ENCODE results near the gene GPATCH8.

The GPATCH8 gene

GRCh38 chr17:44546671-44547606, 43.7 kb upstream of the GPATCH8 start:
- TF ChIP-seq, protein P1, sequence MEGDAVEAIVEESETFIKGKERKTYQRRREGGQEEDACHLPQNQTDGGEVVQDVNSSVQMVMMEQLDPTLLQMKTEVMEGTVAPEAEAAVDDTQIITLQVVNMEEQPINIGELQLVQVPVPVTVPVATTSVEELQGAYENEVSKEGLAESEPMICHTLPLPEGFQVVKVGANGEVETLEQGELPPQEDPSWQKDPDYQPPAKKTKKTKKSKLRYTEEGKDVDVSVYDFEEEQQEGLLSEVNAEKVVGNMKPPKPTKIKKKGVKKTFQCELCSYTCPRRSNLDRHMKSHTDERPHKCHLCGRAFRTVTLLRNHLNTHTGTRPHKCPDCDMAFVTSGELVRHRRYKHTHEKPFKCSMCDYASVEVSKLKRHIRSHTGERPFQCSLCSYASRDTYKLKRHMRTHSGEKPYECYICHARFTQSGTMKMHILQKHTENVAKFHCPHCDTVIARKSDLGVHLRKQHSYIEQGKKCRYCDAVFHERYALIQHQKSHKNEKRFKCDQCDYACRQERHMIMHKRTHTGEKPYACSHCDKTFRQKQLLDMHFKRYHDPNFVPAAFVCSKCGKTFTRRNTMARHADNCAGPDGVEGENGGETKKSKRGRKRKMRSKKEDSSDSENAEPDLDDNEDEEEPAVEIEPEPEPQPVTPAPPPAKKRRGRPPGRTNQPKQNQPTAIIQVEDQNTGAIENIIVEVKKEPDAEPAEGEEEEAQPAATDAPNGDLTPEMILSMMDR (IDR thresholded peaks at IDR 0.05; ENCODE audit: borderline replicate concordance, control extremely low read depth, extremely low read depth, insufficient read depth, missing control alignments), result no peak
- in situ Hi-C loops (cut with MboI; ENCODE audit: low sequenced_read_pairs, unreplicated experiment), result no loop called here
- no peak for DNase-seq (ENCODE audit: low spot score)

DNA sequence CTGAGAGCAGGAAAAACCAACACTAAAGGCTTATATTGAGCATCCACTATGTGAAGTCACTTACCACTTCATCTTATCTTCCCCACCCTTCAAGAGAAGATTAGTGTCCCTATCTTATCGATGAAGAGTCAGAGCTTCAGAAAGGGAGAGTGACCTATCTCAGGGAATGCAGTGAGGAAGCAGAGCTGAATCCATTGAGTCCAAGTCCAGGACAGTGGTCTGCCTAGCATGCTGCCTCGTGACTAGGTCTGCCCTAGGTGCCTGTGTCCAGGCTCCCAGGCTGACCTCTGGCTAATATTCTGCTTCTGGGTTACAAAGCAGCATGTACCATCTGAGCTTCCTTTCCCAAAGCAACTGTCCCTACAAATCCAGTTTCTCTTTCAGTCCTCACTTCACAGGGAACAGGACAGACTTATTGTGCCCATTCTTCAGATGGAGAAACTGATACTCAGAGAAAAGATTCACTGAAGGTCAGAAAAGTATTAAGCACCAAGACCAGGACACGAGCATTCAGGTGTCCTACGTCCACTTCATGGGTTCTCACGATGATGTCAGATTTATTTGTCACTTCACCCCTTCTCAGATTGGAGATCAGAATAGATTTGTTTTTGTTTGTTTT, 40.8 kb upstream of the GPATCH8 start:
- in situ Hi-C loops (cut with MboI; ENCODE audit: low sequenced_read_pairs, unreplicated experiment), result no loop called here
- no peak for DNase-seq (ENCODE audit: low spot score)
- TF ChIP-seq, protein P1 (IDR thresholded peaks at IDR 0.05; ENCODE audit: borderline replicate concordance, control extremely low read depth, extremely low read depth, insufficient read depth, missing control alignments), result no peak

GRCh38 chr17:44543213-44543904, 40.2 kb upstream of the GPATCH8 start:
- no peak for DNase-seq (ENCODE audit: low spot score)
- in situ Hi-C loops (cut with MboI; ENCODE audit: low sequenced_read_pairs, unreplicated experiment), result no loop called here
- TF ChIP-seq, protein P1 (IDR thresholded peaks at IDR 0.05; ENCODE audit: borderline replicate concordance, control extremely low read depth, extremely low read depth, insufficient read depth, missing control alignments), result no peak

DNA sequence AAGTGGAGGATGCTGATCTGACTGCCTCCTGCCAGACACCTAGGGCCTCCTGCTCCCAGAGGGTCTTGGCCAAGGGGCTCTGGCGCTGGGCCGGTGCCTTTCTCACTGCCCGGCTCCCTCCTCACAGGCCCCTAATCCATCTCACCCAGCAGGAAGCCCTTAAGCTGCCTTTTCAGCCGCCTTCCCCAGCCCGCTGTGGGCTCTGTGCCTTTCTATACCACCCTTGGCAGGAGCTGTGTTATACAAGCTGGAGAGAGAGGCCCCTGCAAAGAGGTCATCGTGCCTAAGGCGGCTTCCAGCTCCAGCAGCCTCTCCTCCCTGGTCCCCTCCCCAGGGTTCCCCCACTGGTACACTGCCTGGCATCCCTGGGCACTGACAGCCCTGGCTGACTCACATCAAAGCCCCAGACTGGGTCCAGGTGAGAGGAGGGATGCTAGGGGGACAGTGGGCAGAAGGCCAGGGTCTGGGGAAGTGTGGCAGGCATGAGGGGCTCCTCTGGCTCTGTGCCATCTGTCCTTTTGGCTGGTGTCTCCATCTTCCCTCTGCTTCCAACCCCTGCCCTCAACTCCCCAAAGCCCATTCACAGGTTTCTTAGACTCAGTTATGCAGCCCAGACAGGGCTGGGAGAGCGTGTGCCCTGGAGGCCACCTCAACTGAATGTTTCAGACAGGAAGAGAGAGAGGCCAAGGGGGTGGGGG, 38.8 kb upstream of the GPATCH8 start:
- TF ChIP-seq, protein P1 (IDR thresholded peaks at IDR 0.05; ENCODE audit: borderline replicate concordance, control extremely low read depth, extremely low read depth, insufficient read depth, missing control alignments), result no peak
- DNase-seq (ENCODE audit: low spot score), result no peak
- in situ Hi-C loops (cut with MboI; ENCODE audit: low sequenced_read_pairs, unreplicated experiment), result no loop called here

DNA sequence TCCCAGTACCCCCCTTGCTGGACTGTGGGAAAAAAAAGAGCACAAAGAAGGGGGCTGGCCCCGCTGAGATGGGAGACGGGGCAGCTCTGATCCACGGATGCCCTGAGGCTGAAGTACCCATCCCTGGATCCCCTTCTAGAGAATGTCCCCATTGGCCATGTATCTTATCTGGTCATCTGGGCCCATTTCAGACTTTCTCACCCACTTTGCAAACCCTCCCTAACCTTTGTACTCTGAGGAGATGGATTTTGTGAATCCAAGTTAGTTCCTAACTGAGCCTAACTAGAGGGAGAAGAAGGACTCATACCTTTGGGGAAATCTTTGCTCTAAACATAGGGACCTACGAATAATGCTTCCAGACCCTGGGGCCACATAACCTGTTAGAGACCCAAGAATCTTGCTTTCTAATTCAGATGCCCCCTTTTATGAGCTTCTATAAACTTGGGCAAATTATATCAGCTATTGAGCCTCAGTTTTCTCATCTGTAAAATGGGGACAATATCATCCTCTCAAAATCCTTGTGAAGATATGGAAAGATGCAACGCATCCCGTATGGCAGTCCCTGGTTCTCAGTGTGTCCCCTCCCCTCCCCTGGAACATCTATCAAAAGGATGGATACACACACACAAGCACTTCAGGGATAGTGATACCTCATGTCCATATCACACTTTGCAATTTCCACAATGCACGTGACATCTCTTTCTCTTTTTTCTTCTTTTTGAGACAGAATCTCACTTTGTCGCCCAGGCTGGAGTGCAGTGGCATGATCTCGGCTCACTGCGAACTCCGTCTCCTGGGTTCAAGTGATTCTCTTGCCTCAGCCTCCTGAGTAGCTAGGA, 37.3 kb upstream of the GPATCH8 start:
- no peak for DNase-seq (ENCODE audit: low spot score)
- TF ChIP-seq, protein P1 (IDR thresholded peaks at IDR 0.05; ENCODE audit: borderline replicate concordance, control extremely low read depth, extremely low read depth, insufficient read depth, missing control alignments), result no peak
- in situ Hi-C loops (cut with MboI; ENCODE audit: low sequenced_read_pairs, unreplicated experiment), result no loop called here
